ENCODE measurements around the gene TTC21A.

GRCh38 chr3:39171860-39172259 lies 64.4 kb downstream of the TTC21A start:
- TF ChIP-seq, protein P1, sequence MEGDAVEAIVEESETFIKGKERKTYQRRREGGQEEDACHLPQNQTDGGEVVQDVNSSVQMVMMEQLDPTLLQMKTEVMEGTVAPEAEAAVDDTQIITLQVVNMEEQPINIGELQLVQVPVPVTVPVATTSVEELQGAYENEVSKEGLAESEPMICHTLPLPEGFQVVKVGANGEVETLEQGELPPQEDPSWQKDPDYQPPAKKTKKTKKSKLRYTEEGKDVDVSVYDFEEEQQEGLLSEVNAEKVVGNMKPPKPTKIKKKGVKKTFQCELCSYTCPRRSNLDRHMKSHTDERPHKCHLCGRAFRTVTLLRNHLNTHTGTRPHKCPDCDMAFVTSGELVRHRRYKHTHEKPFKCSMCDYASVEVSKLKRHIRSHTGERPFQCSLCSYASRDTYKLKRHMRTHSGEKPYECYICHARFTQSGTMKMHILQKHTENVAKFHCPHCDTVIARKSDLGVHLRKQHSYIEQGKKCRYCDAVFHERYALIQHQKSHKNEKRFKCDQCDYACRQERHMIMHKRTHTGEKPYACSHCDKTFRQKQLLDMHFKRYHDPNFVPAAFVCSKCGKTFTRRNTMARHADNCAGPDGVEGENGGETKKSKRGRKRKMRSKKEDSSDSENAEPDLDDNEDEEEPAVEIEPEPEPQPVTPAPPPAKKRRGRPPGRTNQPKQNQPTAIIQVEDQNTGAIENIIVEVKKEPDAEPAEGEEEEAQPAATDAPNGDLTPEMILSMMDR (IDR thresholded peaks at IDR 0.05; ENCODE audit: borderline replicate concordance, extremely low read depth, low read length, poor library complexity, severe bottlenecking) = no peak
- no peak for TF ChIP-seq EZH2 (IDR thresholded peaks at IDR 0.05; ENCODE audit: borderline replicate concordance, low read depth, low read length, severe bottlenecking)
